ENCODE measurements around the gene ZDBF2. TPM values are rescaled to one million over a fixed set of nuclear protein-coding genes. Genes with fewer than 3 reads are reported as not detected.

Gene ZDBF2
- total RNA-seq, 1 experiment from 2014 or later: 31.8 TPM

DNA sequence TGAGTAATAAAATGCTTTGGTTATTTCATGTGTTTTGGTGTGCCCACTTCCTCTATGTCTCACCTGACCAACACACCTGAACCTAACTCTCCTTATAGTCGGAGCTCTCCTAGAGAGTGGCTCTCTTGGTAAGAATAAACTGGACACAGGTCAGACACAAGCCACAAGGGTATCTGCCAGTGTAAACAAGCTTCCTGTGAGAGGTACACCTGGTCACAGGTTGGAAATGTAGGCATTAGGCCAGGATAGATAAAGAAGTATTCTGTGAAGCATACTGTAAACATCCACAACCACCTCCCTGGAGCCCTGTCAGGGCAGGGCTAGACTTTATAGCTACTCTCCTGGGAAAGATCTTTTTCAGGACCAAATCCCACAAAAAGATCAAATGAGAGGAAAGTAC, 69.4 kb downstream of the ZDBF2 start:
- no peak overlapping the region for H2BK5ac ChIP-seq (ENCODE audit: insufficient read length, low read length)
- H3K27me3 ChIP-seq (ENCODE audit: insufficient read depth, low read length): no peaks in the 10 kb centered on the region
- no peaks in the 10 kb centered on the region for H3K23me2 ChIP-seq (ENCODE audit: insufficient read length, low read depth, low read length, poor library complexity, severe bottlenecking)
- Mint-ChIP-seq H3K27me3 (ENCODE audit: low read depth) (no peaks in the 10 kb centered on the region), H3K9me3 (peaks cover 15 to 16% of the 10 kb centered on the region in 2 experiments), H3K36me3 (ENCODE audit: insufficient read depth in 1 of 3, low read depth in 3 of 3) (peaks cover 6 to 27% (median 11%) of the 10 kb centered on the region in 3 experiments), H3K27ac (no peak overlapping the region), H3K4me1 (peaks cover 4 to 5% of the 10 kb centered on the region in 2 experiments; a peak in 3 of 4 replicates), H3K4me3 (no peak overlapping the region)
- H2AFZ ChIP-seq (ENCODE audit: low read length): no peak overlapping the region
- H2BK12ac ChIP-seq (ENCODE audit: insufficient read length, low read depth, low read length): no peak overlapping the region
- DNase-seq: no peak
- H3K79me2 ChIP-seq (ENCODE audit: insufficient read depth, low read length): no peaks in the 10 kb centered on the region
- no peaks in the 10 kb centered on the region for H3K79me1 ChIP-seq (ENCODE audit: insufficient read depth, low read depth, low read length, poor library complexity, severe bottlenecking)
- H4K8ac ChIP-seq (replicated peaks; ENCODE audit: insufficient read length, low read depth, low read length): no peak overlapping the region
- no peak overlapping the region for H4K91ac ChIP-seq (ENCODE audit: insufficient read length, low read depth, low read length)
- no peaks in the 10 kb centered on the region for H3K4me1 ChIP-seq (ENCODE audit: insufficient read depth, low read length)
- no peaks in the 10 kb centered on the region for H3K9me3 ChIP-seq (ENCODE audit: control insufficient read depth, low read depth, low read length)
- H3K18ac ChIP-seq (ENCODE audit: insufficient read length, low read depth, low read length): no peak overlapping the region
- H2AK5ac ChIP-seq (ENCODE audit: insufficient read length, low read length): no peak overlapping the region
- no peak overlapping the region for H2BK15ac ChIP-seq (ENCODE audit: low read depth, low read length)
- no peak overlapping the region for H3K14ac ChIP-seq (ENCODE audit: insufficient read depth, low read length)
- no peak overlapping the region for H3K23ac ChIP-seq (ENCODE audit: insufficient read length, low read depth, low read length)
- TF ChIP-seq, protein P1, sequence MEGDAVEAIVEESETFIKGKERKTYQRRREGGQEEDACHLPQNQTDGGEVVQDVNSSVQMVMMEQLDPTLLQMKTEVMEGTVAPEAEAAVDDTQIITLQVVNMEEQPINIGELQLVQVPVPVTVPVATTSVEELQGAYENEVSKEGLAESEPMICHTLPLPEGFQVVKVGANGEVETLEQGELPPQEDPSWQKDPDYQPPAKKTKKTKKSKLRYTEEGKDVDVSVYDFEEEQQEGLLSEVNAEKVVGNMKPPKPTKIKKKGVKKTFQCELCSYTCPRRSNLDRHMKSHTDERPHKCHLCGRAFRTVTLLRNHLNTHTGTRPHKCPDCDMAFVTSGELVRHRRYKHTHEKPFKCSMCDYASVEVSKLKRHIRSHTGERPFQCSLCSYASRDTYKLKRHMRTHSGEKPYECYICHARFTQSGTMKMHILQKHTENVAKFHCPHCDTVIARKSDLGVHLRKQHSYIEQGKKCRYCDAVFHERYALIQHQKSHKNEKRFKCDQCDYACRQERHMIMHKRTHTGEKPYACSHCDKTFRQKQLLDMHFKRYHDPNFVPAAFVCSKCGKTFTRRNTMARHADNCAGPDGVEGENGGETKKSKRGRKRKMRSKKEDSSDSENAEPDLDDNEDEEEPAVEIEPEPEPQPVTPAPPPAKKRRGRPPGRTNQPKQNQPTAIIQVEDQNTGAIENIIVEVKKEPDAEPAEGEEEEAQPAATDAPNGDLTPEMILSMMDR (conservative IDR thresholded peaks at IDR 0.05): no peak
- no peak overlapping the region for H3K56ac ChIP-seq (ENCODE audit: insufficient read length, low read depth, low read length)
- H3K4ac ChIP-seq (ENCODE audit: low read depth, low read length): no peak overlapping the region
- no peaks in the 10 kb centered on the region for H4K20me1 ChIP-seq (ENCODE audit: control insufficient read depth, insufficient read depth, insufficient read length)
- no peak overlapping the region for H3K9ac ChIP-seq (ENCODE audit: extremely low read depth, insufficient read length, low read length)
- H2BK20ac ChIP-seq (ENCODE audit: low read depth, low read length, poor library complexity, severe bottlenecking): no peak overlapping the region
- H3K27ac ChIP-seq (ENCODE audit: insufficient read length, low read depth, low read length): no peak overlapping the region
- no peak overlapping the region for H3T11ph ChIP-seq (ENCODE audit: low read length)
- H2BK120ac ChIP-seq (ENCODE audit: low read depth, low read length, poor library complexity, severe bottlenecking): no peak overlapping the region
- no peak overlapping the region for H3K4me2 ChIP-seq (ENCODE audit: insufficient read depth, insufficient read length, low read length)
- WGBS (ENCODE audit: extremely low coverage, insufficient read length, low lambda C conversion rate): no CpG with 5 or more reads among the region's 1 CpG
- H4K5ac ChIP-seq (ENCODE audit: insufficient read length, low read depth, low read length): no peak overlapping the region

All from H9 (cell line).